CD4-positive, alpha-beta T cell treated with Interleukin-15 for 4 hours (primary cell): ENCODE measurements around the gene SOS2.
"Not testable (repeated sequence)": the region's sequence is repeated elsewhere in the genome, so short reads cannot be mapped to it uniquely, and the experiment has no call there.

Experiments
- DNase-seq: peaks from one replicate; pipeline ENCODE4 v3.0.0-alpha.2; 2020; ENCODE audit warnings: low spot score

Gene SOS2

GRCh38 chr14:50085570-50086320 is 145.6 kb downstream of the SOS2 start:
- peak; percentile 39 for DNase-seq

- DNase-seq = no peak
Observed at GRCh38 chr14:50084666-50085065, 146.7 kb downstream of the SOS2 start.

GRCh38 chr14:50083467-50084337 is 147.7 kb downstream of the SOS2 start:
- peak; percentile 80 for DNase-seq

GRCh38 chr14:50082784-50083466 is 148.5 kb downstream of the SOS2 start:
- peak; percentile 88 for DNase-seq

- DNase-seq = peak; percentile 60
Observed at GRCh38 chr14:50082308-50082742, 149.1 kb downstream of the SOS2 start.

- DNase-seq = not testable (repeated sequence)
Observed at GRCh38 chr14:50079103-50079502, 152.3 kb downstream of the SOS2 start.

GRCh38 chr14:50073663-50074062 is 157.7 kb downstream of the SOS2 start:
- DNase-seq = not testable (repeated sequence)

GRCh38 chr14:50072395-50072794 is 159.0 kb downstream of the SOS2 start:
- DNase-seq = no peak

- no peak for DNase-seq
Observed at GRCh38 chr14:50070840-50071548, 160.4 kb downstream of the SOS2 start.

- DNase-seq = no peak
Observed at GRCh38 chr14:50070230-50070629, 161.1 kb downstream of the SOS2 start.

- DNase-seq = no peak
Observed at GRCh38 chr14:50069325-50069724, 162.1 kb downstream of the SOS2 start.

- no peak for DNase-seq
Observed at GRCh38 chr14:50068496-50068895, 162.9 kb downstream of the SOS2 start.

- no peak for DNase-seq
Observed at GRCh38 chr14:50067723-50068495, 163.5 kb downstream of the SOS2 start.
